ENCODE data around the gene DDX1. TPM values are rescaled to one million over a fixed set of nuclear protein-coding genes. Genes with fewer than 3 reads are reported as not detected.

DDX1 gene
- total and polyA plus RNA-seq, 2 donors (not counting 1 experiment from before 2014, with no cell fraction given): 13.2 to 52.6 TPM

- intact Hi-C loops (cut with micrococcal nuclease): no loop called here
- DNase-seq: no peak
These were observed 72.8 kb downstream of the DDX1 start for GRCh38 chr2:15664273-15665066.

More at GRCh38 chr2:15664273-15665066, 72.8 kb downstream of the DDX1 start:
- Mint-ChIP-seq H3K27me3 (no peaks in the 10 kb centered on the region), H3K9me3 (ENCODE audit: insufficient read depth) (peaks cover 5% of the 10 kb centered on the region), H3K27ac (no peak overlapping the region), H3K4me1 (no peaks in the 10 kb centered on the region), H3K4me3 (no peak overlapping the region)
- Histone ChIP-seq H3K4me2 (replicated peaks; ENCODE audit: low read depth, low read length, poor library complexity, severe bottlenecking) (no peak overlapping the region), H3K9me3 (ENCODE audit: control extremely low read depth in 1 of 3, control insufficient read depth in 2 of 3, insufficient read depth in 1 of 3, low read length in 2 of 3) (peaks cover 0 to 5% (median 0%) of the 10 kb centered on the region in 3 donors), H3K4me3 (ENCODE audit: control extremely low read depth in 1 of 5, extremely low read depth in 1 of 5, insufficient read depth in 1 of 5, low read depth in 2 of 5, low read length in 4 of 5) (no peak overlapping the region), H4K20me1 (ENCODE audit: control insufficient read depth, insufficient read depth, low read length, poor library complexity, severe bottlenecking) (no peaks in the 10 kb centered on the region), H3K4me1 (ENCODE audit: control insufficient read depth in 2 of 2, insufficient read depth in 2 of 2, low read length in 2 of 2) (no peaks in the 10 kb centered on the region), H3K9ac (ENCODE audit: low read length) (no peak overlapping the region), H3K79me2 (ENCODE audit: control insufficient read depth, insufficient read depth, low read length) (no peaks in the 10 kb centered on the region), H3K27me3 (replicated peaks in 1 of 4; ENCODE audit: control extremely low read depth in 1 of 4, control insufficient read depth in 3 of 4, insufficient read depth in 4 of 4, low read length in 3 of 4) (peaks cover 0 to 2% (median 0%) of the 10 kb centered on the region in 4 experiments), H3K36me3 (replicated peaks in 1 of 2; ENCODE audit: control extremely low read depth in 1 of 2, control insufficient read depth in 1 of 2, extremely low read depth in 1 of 2, insufficient read depth in 2 of 2, low read length in 1 of 2) (no peaks in the 10 kb centered on the region), H2AFZ (ENCODE audit: insufficient read depth, low read depth, low read length, poor library complexity, severe bottlenecking) (no peak overlapping the region), H3K27ac (ENCODE audit: low read length in 2 of 2) (no peak overlapping the region)
- CTCF ChIA-PET: interaction anchor here (1.2 kb wide), 1 partner anchor 29 kb away, joined by 3 read pairs; no protein-coding TSS in a partner anchor
- TF ChIP-seq EZH2 (IDR thresholded peaks at IDR 0.05; ENCODE audit: borderline replicate concordance, insufficient read depth, low read depth, low read length, poor library complexity, severe bottlenecking): no peak
- TF ChIP-seq CTCF (IDR thresholded peaks at IDR 0.05): no peak
- 95% methylated on average over 30 of the region's 31 CpGs for WGBS (ENCODE audit: insufficient coverage)
- POLR2A ChIA-PET: no interaction called here
- ATAC-seq (ENCODE audit: low read depth): no peak
